Superior temporal gyrus (tissue), 1 donor: ENCODE results near the gene MIF4GD.
"Not testable (repeated sequence)": the region's sequence is repeated elsewhere in the genome, so short reads cannot be mapped to it uniquely, and the experiment has no call there.

Experiments used
- DNase-seq: peaks from one replicate; pipeline ENCODE4 v3.0.0-alpha.2; 2016; ENCODE audit errors: extremely low spot score

The MIF4GD gene

GRCh38 chr17:75270966-75271232 is at the start of gene MIF4GD:
TSS of gene MIF4GD (minus strand) at chr17:75271231. CDS start at chr17:75270195, 1,036 bp downstream.
- DNase-seq: no peak

GRCh38 chr17:75319904-75320691 is 49.1 kb upstream of the MIF4GD start:
- no peak for DNase-seq

GRCh38 chr17:75318615-75319222 is 47.7 kb upstream of the MIF4GD start:
- DNase-seq: no peak

DNA sequence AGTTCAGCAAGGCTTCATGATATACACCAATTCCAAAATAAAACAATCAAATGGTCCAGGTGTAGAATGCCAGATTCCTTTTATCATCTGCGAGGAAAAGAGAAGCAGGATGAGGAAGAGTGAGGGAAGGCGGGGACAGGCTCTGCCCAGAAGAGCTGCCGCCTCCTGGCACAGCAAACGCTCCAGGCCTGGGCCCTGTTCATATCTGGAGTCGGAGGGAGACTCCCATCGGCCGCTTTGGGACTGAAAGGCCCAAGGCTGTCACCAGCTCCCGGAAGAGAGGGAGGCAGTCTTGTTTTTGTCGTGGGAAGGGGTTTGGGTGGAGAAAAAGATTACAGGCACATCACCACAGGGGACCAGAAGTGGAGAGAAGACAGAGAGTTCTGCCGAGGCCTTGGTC is 47.2 kb upstream of the MIF4GD start:
- DNase-seq: no peak

DNA sequence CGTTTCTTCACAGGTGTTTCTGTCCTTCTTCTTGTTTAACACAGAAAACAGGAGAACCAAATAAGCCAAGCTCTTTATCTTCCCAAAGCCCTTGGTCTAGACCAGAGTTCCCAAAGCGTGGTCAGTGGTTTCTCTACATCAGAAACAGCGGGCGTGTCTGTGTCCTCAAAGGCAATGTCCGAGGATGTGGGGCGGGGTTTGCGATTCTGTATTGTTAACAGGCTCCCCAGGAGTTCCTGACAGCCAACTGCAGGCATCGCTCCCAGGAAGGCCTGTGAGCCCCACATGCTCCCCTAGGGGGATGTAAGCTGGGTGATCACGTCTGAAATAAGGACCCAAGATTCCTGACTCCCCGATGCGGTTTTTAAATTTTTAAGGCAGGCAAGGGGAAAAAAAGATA is 46.6 kb upstream of the MIF4GD start:
- no peak for DNase-seq

DNA sequence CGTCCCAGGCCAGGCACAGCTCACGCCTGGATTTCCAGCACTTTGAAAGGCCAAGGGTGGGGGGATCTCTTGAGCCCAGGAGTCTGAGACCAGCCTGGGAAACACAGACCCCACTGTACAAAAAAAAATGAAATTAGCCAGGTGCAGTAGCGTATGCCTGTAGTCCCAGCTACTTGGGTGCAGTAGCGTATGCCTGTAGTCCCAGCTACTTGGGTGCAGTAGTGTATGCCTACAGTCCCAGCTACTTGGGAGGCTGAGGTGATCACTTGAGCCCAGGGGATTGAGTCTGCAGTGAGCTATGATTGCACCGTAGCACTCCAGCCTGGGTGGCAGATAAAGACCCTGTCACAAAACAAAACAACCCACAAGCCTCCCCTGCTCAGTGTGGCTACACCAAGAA is 45.2 kb upstream of the MIF4GD start:
- DNase-seq: no peak

DNA sequence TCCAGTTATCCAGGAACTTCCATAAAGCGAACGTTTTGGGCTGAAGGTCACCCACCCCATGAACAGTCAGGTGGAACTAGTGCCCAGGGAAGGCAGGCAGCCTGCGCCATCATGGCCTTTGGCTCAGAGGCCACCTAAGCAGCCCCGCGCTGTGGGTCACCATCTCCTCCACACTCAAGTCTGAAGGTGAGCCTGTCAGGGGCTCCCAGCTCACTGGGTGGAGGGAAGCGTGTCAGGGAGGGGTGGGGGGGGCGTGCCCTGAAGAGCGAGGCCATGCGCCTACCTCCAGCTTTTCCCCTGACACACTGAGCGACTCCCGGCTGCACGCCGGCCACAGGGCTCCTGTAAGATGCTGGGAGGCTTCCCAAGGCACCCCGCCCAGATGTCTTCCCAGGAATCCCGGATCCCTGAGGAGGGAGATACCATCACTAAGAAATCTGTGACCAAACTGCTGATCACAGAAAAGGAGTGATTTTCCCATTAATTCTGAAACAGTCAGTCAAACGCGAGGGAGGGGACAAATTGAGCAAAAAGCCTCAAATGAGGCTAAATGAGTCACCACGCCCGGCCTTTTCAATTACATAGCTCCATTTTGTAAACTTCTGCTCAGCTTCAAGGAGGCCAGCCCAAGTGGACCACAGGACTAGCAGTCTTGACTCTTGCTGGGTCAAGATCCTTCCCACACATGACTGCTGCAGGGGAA is 44.7 kb upstream of the MIF4GD start:
- DNase-seq: no peak

DNA sequence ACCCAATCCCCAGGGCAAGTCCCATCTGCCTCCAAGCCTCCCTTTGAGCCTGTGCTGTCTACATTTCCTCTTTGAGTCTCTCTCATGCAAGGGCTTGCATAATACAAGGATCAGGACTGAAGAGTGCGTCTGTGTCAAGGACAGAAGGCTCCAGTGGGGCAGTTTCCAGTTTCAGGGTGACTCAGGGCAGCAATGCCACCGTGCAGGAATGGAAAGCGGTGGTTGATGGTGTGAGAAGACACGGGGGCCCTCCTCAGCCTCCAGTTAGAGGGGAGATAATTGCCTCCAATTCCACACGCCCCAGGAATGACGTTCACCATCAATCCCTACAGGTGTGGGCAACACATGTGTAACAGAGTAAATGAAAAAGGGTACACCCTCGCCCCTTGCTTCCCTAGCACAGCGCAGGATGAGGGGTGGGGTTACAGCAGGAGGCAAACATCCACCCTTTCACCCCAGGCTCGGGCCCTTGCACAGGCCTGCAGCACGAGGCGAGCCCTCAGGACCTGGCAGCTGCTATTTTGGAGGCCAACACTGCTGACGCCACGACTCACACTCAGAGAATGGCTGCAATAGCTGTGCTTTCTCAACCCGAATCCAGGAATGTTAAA is 43.0 kb upstream of the MIF4GD start:
- no peak for DNase-seq

DNA sequence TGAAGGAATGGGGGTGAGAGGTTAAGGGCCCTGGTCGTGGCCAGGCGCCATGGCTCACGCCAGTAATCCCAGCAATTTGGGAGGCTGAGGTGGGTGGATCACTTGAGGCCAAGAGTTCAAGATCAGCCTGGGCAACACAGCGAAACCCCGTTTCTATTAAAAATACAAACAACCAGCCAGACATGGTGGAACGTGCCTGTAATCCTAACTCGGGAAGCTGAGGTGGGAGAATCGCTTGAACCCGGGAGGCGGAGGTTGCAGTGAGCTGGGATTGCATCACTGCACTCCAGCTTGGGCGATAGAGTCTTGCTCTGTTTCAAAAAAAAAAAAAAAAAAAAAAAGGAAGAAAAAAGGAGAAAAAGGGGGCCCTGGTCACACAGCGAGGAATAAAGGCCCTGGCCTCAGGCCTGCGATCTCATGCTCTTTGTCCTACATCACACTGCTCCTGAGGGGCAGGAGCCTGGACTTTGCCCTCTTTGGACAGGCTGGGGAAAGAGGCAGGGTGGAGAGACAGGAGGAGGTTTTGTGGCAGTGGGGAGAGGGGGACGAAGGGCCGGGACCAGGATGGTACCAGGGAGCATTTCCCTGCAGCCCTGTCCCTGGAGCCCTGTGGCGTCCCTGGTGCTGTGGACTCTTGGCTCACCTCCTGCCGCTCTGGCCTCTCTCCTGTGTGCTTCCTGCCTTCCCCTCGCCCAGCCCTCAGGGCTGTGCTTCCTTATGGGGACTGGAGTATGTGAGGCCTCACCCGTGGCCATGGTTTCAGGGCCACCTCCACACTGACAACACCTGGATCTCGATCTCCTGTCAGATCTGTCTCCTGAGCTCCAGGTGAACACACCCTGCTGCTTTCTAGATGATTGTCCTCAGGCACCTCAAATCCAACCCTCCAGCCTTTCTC is 38.0 kb upstream of the MIF4GD start:
- no peak for DNase-seq

DNA sequence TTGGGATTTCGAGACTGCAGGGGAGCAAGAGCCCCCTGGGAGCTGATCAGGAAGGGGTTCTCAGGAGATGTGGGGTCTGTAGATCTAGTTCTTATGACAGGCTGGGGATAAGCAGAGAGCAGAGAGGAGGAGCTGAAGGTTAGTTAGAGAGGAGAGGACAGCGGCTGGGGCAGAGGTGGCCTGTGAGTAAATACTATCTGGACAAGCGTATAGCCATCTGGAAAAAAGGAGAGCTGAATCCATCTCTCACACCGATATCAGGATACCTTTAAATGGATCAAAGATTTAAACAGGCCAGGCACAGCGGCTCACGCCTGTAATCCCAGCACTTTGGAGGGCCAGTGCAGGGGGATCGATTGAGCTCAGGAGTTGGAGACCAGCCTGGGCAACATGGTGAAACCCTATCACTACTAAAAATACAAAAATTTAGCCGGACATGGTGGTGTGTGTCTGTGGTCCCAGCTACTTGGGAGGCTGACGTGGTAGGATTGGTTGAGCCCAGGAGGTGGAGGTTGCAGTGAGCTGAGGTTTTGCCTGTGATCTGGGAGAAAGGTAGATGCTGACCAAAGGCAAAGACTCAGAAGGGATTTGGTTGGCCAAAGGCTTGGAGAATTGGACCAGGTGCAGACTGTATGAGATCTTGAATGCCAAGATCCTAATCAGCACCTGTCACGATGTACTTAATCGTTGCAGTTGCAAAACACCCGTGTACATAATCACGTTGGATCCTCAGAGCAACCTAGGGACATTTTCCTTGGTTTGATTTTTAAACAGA is 37.1 kb upstream of the MIF4GD start:
- DNase-seq: no peak

DNA sequence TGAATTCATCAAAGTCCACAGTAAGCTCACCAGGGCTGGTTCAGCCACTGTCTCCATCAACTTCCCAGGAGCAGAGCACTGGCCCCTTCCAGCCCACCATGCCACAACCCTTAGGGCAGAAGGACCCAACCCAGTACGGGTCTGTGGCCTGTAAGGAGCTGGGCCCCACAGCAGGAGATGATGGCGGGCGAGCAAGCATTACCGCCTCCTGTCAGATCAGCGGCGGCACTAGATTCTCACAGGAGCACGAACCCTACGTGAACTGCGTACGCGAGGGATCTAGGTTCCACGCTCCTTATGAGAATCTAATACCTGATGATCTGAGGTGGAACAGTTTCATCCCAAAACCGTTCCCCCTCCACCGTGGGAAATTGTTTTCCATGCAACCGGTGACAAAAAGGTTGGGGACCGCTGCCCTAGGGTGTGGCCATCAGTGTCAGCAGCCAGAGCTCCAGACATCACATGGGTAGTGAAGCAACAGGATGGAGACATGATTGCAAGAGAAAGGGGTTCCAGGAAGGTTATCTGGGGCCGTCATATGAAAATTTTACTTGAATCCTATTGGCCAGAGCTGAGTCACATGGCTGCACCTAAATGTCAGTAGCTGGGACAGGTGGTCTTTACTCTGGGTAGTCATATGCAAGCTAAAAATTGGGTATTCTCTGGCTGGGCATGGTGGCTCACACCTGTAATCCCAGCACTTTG is 30.6 kb upstream of the MIF4GD start:
- DNase-seq: no peak

DNA sequence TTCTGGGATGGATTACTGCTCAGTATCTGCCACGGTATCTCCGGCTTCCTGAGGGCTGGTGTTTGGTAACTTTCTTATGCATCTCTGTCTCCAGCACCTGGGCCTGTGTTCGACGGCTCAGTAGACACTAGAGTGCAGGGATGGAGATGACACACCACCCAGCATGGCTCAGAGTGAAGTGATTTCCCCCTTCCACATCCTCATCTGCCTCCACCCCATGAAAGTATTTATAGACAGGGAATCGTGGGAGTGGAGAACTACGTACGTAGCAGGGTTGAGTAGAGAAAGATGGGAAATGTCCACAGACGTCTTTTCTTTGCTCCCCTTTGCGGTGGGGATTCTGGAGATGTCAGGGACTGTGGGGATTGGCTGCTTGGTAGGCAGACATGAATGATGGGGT is 30.0 kb upstream of the MIF4GD start:
- DNase-seq: no peak

DNA sequence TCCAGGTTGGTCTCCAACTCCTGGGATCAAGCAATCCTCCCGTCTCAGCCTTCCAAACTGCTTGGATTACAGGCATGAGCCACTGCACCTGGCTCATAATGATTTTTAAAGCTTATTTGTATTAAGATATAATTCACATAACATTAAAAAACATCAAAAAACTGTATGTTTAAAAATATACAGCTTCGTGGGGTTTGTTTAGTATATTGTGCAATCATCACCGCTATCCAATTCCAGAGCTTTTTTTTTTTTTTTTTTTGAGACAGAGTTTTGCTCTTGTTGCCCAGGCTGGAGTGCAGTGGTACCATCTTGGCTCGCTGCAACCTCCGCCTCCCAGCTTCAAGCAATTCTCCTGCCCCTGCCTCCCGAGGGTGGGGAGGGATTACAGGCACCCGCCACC is 29.2 kb upstream of the MIF4GD start:
- DNase-seq: no peak

DNA sequence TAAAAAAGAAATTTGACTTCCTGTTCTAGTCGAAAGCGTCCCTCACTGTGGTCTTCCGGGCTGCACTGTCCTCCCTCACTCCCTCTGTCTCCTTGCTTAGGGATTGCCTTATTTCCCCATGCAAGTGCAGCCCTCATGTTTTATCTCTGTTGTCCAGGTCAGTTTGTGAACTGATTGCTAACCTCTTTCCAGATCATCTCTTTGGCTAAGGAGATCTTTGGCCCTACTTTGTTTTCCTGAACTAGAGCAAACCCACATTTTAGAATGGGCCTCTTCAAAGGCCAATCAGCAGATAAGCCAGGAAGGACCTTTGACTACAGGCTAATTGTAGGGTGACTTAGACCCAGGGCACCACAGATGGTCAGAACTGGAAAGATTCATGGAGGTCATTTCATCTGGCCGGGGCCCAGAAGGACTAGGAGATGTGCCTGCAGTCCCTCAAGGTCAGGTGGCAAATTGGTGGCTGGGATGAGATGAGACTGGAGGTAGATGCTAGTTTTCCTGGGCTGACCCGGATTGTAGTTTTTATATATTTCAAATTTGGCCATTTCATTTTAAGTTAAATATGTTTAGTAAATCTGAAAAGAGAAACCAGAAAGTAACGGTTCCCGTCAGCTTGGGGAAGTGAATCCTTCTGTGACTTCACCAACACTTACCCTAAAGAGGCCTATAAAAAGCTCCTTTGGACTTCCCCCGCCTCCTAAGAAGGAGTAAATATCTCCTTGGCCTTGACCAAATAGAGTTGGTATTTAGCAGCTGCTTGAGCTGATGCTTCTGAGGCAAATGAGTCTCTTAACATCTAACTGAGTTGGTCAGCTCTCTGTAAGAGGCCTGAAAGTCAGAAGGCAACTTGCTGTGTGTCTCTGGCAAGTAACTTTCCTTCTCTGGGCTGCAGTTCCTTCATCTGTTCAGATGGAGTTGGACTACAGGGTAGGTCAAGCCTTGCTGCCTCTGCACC is 24.4 kb upstream of the MIF4GD start:
- peak; percentile 27 for DNase-seq

DNA sequence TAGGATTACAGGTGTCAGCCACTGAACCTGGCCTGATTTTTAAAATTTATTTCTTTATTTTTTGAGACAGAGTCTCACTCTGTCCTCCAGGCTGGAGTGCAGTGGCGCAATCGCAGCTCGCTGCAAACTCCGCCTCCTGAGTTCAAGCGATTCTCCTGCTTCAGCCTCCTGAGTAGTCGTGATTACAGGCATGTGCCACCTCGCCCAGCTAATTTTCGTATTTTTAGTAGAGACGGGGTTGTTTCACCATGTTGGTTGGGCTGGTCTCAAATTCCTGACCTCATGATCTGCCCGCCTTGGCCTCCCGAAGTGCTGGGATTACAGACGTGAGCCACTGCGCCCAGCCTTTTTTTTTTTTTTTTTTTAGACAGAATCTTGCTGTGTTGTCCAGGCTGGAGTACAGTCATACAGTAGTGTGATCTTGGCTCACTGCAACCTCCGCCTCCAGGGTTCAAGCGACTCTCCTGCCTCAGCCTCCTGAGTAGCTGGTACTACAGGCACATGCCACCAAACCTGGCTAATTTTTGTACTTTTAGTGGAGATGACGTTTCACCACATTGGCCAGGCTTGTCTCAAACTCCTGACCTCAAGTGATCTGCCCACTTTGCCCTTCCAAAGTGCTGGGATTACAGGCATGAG is 21.9 kb upstream of the MIF4GD start:
- DNase-seq: not testable (repeated sequence)

DNA sequence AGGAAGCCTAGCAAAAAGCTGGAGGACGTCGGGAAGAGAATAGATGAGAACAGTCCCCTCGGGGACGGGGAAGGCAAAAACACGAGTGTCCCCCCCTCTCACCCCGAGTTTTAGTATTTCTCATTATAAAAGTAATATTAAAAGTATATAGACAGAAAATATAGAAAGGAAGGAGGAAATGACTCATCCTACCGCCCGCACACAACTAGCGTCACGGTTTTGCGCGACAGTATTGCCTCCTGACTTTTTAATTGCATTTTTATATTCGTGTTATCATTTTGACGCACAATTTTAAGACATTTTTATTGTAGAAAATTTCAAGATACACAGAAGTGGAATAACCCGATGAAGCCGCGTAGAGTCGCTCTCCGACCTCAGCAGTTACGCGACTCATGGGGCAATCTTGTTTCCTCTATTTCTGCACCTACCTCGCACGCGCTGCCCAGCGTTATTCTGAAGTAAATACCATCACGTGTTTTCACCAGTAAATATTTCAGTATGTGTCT is 18.9 kb upstream of the MIF4GD start:
- DNase-seq: peak; percentile 79

DNA sequence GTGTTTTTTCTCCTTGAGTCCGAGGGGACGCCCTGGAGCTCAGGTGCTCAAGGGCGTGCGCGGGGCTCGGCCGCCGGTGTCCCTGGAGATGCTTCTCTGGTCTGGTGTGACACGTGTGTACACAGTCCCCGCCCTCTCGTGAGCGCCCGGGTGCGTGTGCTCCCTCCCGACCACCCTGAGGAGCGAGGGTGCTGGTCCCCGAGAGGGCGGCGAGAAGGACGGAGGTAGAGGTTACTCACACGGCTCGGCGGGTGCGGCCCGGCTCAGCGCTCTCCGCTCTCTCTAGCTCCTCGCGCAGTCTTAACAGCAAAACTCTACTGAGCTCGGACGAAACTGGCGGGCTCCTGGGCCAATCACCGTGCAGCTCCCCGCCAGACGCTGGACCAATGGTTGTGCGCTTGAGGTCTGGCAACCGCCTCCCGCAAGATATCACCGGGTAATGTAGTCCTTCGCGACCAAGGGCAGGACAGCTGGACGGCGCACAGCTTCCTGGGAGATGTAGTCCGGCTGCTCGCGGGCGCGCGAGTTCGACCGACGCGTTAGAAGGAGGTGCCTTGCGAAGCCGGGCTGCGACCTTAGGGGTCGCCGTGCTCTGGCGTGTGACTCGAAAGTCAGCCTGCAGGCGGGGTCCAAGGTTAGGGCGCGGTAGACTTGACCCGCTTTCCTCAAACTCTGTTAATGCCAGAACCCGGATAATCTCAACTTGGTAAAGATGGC is 18.2 kb upstream of the MIF4GD start, which contains the start of gene SLC25A19:
Gene SLC25A19, minus strand, starts transcription at position 319 of the 717 bp plus-strand sequence. CDS start 2,669 bp downstream, outside the sequence.
- peak; percentile 99 for DNase-seq

- no peak for DNase-seq
Observed at GRCh38 chr17:75288770-75289114, 17.7 kb upstream of the MIF4GD start.
